NCI-H1105 treated with DMSO at 0.1 percent for 48 hours (cell line): ENCODE results near the gene IL22RA1.

Experiments used
- DNase-seq: peaks from one replicate; lab custom pipeline; 2025; lab: John Stamatoyannopoulos, UW

The IL22RA1 gene

DNA sequence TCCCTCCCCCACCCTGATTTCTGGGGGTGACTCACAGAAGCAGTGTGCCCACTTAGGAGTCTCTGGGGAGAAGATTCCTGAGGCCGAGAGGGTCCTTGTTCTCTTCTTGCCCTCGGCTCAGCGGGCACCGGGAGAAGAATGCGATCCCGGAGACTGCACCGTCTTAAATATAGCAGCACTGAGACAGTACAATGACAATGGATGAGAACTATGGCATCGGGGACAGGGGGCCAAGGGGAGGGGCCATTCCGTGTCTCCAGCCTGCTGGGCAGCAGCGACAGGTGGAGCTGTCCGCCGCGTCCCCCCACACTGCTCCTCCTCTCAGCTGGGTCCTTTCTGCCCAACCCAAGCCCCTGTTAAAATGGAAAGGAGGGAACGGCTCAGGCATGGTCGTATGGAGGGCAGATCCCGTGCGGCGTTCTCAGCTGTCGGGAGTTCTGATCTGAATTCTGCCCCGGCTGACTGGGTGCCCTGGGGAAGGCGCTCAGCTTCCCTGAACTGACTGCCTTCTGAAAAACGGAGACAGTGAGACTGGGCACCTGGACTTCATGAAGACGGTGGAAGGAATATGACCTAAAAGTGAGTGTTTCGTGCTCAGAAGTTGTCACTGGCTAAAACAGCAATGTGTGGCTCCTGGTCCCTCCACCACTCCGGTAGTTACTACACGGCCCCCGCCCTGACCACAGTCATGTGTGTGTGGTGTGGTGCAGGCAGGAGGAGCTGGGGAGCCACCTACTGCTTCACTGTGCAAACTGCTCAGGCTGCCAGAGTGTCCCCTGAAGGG, 30.8 kb downstream of the IL22RA1 start, which contains the start of gene MYOM3:
Gene MYOM3 (minus strand): TSS at position 140 of the 784 bp plus-strand sequence. CDS start 3,499 bp downstream, outside the sequence.
- DNase-seq: peak; percentile 52

DNA sequence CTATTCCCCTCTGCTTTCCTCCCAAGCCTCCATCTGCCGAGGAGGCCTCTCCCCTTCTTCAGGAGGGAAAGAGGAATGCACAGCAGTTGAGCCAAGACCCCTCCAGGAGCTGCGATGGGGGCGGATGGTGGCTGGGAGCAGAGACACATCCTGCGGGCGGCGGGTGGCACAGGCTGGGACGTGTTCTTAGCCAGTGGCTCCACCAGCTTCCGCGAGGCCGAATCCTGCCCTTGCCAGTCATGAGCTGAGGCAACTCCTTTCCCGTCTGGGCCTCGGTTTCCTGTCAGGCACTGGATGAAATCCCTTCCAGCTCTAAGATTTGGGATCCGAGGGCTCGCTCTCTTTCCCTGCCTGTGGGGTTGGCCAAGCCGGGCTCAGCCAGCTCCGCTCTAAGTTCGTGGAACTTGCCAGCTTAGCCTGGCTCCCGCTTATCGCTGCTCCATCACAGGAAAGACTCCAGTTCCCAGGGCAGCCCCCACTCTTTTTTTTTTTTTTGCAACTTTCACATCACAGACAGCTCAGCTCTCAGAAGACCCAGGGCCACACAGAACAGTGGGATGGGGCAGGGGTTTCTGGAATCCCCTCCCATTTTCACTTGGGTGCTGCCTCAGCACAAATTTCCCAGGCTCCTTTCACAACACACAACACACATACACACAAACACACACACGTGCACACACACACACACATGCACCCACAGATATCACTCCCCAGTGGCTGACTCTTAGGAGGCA, 31.5 kb downstream of the IL22RA1 start:
- DNase-seq: no peak

DNA sequence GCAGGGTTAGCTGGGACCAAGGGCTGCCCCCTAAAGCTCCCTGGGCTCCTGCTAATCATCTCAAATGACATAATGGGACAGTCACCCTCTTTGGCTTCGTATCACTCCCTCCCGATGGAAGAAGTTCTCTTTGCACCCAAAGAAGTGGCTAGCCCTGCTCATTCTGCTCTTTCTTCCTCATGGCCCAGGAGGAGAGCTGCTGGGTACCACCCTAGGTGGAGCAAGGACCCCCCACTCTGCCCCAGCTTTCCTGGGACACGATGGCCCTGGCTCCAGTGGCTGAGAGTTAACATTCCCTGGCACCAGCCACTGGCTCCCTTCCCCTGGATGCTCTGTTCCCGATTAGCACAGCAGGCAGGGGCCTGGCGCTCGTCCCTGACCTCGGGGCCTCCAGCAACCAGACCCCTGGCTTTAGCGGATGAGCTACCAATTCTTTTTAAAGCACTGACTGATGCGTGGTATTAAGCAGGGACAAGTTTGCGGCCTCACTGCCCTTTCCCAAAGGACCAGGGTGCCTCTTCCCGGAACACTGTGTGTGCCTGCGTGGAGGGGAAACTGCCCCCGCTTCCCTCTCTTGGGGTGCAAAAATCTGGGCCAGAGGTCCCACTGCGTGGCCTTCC, 32.2 kb downstream of the IL22RA1 start:
- no peak for DNase-seq

DNA sequence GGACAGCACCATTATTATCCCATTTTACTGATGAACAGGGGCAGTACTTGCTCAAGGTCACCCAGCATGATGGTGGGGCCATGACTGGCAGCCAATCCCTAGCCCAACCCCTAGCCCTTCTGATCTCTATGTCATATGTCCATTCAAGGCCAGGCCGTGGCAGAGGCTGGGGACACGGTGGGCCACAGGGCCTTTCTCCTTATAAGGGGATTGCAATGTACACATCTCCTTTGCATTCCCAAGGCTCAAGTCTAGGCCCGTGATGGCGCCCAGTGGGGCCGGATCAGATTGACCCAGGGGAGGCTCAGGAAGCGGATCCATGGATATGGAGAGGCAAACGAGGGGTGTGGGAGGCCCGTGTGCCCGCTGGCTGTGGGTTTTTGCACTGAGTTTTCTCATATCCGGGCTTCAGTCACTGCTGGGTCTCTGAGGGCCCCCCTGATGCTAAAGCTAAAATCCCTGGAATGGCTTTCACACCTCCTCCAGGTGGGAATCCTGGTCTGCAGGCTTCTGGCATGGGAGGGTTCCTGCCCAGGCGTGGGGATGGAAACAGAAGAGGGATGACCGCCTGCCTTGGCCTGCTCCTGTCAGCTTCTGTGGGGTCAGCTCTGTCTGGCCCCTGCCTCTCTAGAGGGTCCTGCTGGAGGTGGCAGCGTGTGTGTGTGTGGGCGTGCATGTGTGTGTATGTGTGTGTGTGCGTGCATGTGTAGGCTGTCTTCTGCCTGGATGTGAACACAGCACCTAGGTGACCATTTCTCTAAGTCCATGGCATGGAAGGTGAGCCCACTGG, 33.1 kb downstream of the IL22RA1 start:
- no peak for DNase-seq

DNA sequence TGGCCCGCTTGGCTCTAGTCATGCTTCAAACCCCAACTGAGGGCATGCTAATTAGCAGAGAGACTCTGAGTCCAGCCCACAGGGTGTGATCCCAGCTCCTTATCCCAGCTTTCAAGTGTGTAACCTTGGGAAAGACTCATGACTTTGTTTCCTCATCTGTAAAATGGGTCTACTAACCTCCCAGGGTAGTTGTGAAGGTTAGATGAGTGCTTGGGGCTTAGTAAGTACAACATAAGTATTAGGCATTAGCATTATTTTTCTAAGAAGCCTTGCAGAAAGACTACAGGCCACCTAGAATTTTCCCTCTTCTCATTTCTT, 33.8 kb downstream of the IL22RA1 start:
- no peak for DNase-seq

DNA sequence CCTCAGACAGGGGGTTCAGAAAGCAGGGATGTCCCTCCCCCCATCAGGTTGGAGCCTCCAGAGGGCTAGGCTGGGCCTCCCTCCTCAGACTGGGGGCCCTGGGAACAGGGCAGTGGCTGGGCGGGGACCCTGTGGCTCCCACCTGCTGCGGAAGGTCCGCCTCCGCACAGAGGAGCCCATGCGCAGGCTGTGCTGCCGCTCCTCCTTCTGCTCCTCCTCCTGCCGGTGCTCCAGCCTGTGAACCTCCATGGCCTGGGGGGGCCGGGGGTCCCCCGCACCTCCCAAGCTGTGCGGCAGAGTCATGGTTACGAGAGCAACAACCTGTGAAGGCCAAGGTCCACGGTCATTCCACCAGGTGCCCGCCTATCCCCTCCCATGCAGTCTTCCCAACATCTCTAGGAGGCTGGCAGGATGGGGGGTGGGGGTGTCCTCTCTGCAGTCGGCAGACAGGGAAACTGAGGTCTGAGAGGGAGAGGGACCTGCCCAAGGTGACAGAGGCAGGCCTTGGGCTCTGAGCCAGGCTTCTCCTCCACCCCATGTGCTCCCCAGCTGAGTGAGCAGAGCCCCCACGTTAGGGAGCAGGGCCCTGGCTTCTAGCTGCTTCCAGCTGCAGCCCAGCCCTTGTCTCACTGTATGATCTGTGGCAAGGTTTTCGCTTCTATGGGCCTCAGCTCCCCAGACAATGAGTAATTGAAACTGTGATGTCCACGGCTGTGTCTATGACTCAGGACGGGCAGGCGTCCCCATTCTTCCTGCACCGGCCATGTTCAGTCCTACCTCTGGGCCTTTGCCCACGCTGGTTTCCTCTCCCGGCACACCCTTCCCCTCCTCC, 34.4 kb downstream of the IL22RA1 start:
- no peak for DNase-seq

DNA sequence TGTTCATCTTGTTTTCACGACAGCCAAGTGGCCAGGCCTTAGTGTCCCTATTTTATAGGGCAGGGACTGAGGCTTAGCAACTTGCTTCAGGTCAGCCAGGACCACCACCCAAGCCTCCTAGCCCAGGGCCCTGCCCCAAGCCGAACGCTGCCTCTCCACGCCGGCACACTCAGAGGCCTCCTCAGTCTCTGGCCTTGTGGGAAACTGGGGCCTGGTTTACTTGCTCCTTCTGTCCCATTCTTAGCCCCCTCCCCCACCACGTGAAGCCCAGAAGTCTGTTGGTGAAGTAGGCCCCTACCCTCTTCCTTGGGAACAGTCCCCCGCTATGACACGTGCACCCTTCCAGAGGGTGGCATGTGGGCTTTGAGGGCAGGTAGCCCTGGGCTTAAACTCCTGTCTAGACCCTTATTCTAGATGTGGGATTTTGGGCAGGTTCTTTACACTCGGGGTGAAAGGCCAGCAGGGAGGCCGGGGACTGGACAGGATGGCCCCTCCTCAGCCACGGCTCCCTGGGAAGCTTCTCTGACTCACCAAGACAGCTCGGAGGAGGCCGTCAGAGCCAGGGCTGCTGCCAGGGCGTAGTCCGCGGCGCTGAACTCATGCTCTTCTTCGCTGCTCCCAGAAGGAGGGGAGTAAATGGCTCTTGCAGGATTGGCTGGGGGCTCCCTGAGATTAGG, 35.3 kb downstream of the IL22RA1 start:
- DNase-seq: no peak

DNA sequence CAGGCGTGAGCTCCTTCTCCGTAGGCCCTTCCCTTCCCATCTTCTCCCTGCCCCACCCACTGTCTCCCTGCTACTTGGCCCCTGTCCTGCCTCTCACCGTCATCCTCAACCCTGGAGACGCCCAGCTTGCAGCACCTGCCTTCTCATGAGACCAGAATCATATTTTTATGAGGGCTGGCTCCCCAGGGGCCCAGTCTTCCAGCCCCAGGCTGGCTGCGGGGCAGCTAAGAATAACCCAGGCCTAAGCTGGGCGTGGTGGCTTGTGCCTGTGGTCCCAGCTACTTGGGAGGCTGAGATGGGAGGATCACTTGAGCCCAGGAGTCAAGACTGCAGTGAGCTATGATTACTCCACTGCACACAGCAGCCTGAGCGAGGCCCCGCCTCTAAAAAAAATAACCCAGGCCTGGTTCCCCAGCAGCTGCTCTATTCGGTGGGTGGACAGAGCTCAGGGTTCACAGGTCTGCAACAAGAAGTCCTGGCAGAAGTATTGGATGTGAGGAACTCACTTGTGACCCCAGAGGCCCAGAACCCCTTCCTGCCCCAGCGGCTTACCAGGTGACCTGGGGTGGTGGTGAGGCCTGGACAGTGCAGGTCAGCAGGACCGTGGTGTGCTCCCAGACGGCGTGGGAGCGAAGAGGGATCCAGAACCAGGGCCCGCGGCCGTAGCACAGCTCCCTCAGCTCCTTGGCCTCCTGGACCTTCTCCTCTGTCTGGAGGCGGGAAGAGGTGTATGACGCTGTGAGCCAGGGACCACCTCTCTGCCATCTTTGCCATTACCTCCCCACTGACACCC, 37.4 kb downstream of the IL22RA1 start:
- no peak for DNase-seq

DNA sequence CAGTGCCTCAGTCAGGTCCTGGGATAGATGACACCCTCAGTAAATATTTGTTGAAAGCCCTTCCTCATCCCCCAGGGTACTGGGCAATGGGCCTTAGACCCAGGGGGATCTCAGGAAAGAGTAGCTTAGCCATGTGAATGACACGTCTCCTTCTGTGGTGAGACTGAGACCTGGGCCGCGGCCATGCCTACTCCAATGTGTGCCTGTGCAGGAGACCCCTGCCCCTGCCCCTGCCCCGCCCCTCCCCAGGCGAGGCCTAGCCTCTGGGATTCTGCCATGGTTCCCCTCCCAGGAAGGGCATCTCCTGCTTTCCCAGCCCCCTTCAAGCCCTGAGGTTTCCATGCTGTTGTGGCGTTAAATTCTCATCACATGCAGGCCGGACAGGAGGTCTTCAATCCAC, 38.1 kb downstream of the IL22RA1 start:
- no peak for DNase-seq

DNA sequence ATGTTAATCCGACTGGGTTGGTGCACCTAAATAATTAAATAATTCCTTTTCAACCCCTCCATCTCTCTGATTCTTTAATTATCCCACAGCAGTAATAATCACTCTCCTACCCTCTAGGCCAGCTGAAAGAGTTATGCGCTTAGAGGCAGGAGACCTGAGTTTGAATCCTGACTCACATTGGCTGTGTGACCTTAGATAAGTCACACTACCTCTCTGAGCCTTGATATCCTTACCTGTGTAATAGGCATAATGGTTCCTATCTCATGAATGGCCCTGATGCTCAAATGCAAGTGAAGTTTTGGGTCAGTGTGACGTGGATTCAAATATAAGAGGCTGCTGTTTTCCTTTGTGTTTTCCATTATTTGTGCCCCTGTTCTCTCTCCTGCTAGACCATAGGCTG, 39.1 kb downstream of the IL22RA1 start:
- no peak for DNase-seq

DNA sequence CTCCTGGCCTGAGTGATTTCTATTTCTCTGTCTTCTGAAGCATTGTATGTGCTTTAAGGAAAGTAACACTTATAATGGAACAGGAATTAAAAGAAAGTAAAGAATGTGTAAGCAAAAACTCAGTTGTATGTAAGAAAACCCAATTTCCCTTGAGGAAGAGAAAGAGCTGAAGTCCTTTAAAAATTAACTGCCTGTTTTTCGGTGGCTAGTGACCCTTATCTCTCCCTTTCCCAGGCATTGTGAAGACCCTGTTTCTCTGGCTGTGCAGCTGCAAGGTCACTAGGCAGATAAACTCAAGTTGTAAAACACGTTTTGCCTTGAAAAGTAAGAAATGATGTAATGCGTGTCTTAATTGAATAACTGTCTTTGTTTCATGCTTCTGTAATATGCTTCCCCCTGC, 39.5 kb downstream of the IL22RA1 start:
- no peak for DNase-seq

DNA sequence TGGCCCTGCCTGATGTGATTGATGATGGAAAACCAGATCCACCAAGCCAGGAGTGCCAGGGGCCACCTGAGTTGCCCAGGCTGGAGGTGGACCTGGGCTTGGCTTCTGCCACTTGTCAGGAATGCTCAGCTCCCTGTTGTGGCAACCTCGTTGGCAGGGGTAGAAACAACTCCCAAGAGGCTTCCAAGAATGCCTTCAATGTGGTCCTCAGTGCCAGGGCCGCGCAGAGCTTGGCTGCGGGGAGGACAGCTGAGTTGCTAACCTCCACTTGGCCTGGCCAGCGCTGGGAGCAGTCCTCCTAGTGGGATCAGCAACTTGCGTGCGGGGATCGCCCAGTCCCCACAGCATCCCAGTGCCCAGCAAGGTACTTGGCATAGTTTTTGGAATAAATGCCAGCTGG, 40.0 kb downstream of the IL22RA1 start:
- no peak for DNase-seq

DNA sequence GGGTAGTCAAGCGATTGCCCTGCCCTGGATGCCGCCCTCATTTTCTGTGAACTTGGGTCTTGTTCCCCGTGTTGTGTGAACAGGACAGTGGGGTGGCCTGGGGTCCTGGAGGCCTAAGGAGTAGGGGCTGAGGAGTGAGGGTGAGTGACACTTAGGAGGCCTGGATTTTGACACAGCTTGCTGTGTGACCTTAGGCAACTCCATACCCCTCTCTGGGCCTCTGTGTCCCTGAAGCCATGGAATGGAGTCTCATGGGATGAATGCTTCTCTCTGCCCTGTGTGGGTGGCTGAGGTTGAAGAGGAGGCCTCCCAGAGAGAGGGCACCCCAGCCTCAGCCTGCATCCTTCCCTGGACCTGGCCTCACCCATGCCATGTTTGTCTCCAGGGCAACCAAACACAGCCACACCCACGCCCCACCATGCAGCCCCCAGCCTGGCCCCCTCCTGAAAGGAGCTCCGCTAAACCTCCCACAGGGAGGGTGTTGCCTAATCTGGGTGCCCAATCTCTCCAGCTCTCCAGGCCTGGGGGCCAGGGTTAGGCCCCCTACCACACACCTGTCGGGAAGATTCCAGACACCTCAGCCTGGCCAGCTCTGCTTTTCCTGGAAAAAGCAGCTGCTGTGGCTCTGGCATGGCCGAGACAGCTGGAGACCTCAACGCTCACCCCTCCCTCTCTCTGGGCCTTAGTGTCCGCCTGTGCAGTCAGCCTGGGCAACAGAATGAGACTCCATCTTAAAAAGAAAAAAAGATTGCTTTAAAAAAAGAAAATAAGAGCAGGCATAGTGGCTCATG, 40.9 kb downstream of the IL22RA1 start:
- no peak for DNase-seq

DNA sequence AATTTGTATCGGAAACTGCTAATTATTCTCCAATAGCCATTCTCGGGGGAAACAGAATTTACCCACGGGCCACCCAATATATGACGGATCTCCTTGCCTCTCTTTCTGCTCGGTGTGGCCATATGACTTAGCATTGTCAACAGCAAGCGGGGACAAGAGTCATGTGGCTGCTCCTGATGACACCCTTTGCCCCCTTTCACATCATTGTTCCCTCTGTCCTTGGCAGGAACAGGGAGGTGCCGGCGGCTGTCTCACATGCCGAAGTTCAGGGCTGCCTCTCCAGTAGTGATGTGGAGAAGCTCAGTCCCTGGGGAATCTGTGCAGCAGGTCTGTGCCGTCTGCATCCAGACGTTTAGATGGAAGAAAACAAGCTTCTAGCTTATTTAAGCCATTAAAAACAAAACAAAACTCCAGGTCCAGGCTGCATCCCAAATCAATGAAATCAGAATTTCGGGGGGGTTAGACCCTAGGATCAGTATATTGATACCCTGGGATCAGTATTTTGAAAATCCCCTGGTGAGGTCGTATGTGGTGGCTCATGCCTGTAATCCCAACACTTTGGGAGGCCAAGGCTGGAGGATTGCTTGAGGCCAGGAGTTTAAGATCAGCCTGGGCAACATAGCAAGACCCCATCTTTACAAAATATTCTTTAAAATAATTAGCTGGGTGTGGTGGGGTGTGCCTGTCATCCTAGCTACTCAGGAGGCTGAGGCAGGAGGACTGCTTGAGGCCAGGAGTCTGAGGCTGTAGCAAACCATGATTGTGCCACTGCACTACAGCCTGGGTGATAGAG, 41.8 kb downstream of the IL22RA1 start:
- no peak for DNase-seq

DNA sequence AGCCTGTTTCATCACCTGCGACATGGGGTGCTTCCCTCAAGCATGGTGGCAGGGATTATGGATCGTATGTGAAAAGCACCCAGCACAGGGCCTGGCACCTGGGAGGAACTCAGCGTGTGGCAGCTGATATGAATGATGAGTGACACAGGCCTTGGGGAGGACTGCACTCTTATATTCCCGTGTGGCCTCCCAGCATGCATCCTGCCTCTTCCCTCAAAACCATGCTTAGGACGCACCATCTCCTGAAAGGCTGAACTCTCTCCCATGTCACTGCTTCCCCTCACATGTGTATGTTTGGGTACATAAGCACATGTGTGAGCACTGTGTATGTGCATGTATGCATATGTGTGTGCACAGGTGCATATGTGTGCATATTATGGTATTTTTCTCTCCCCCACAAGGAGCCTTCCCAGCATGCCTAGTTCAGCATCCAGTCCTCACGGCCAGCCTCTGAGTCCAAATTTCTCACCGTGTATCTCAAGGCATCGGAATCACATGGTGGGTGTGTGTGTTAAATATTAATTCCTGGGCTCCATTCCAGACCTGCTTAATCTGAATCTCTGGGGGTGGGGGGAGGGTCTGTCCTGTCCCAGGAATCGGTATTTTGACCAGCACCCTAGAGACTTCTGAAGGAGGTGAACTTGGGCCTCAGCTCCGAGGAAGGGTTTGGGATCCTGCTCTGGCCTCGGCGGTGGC, 43.8 kb downstream of the IL22RA1 start:
- DNase-seq: no peak

DNA sequence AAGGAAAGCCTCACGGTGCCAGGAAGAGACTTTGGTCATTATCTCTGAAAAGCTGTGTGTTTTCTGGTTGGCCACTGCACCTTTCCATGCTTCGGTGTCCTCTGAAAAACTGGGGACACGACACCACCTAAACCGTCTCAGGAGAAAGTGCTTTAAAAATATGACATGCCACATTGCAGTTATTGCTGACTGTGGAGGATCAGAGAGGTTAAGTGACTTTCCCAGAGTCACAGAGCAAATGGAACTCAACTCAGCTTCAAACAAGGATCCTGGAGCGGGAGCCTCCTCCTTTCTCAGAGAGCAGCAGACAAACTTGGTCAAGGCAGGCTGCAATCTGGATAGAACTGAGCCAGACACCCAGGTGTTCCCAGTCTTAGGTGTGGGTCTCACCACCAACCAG, 44.8 kb downstream of the IL22RA1 start:
- no peak for DNase-seq

DNA sequence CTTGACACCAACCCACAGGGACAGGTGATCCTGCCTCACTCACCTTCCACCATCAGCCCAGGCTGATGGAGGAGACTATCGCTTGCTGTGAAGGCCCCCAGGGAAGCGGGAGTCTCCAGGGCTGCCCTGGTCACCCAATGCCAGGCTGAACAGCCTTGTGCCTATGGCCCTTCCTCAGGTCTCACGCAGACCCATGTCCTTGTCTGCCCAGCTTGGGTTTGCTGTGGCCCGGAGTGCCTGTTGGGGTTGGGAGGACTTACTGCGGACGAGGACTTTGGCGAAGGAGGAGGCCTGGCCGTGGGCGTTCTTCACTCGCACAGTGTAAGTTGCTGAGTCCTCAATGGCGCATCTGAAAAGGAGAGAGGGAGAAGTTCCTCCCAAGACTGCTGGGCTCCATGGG, 45.3 kb downstream of the IL22RA1 start:
- DNase-seq: no peak

DNA sequence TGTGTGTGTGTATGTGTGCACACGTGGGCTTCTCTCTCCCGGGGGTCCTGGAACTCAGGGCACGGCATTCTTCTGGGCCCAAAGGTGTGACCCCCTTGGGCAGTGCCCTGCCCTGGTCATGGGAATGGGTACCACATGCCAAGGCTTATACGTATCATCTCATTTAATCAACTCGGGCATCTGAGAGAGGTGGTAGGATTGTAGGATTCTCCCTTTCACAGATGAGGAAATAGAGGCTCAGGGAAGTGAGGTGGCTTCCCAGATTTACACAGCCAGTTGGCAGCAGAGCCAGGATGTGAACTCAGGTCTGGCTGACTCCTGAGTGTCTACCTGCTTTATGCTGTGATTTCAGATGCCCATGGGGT, 46.2 kb downstream of the IL22RA1 start:
- no peak for DNase-seq
